IMR-90 (cell line): ENCODE measurements around the gene CELA3B. TPM values are rescaled to one million over a fixed set of nuclear protein-coding genes. Genes with fewer than 3 reads are reported as not detected.

ENCODE experiments used
- ATAC-seq: fragments of 200-7000 bp; cut with Tn5 transposase; 2 replicates; pipeline ENCODE4 v1.9.1; 2020; ENCODE audit warnings: low read depth, mild to moderate bottlenecking, moderate library complexity
- BruUV-seq: library from RNA; stranded (reverse); fragments of 400-500 nt; replicated peaks from 2 replicates; lab custom pipeline; 2021; lab: Mats Ljungman, UMichigan
- CTCF ChIA-PET: fragments of 300-600 bp; formaldehyde crosslinking; extraction: SDS; loops from one replicate; lab custom pipeline; 2021; ENCODE audit warnings: antibody characterized with exemption; lab: Yijun Ruan, JAX
- POLR2A ChIA-PET: fragments of 300-600 bp; sonication (Branson Sonifier 250); formaldehyde crosslinking; loops from one replicate; lab custom pipeline; 2022; ENCODE audit warnings: antibody characterized with exemption; ENCODE audit not compliant: unreplicated experiment; lab: Charles Lee
- DNase-seq: peaks from one replicate; pipeline ENCODE4 v3.0.0; 2013
- H2AFZ ChIP-seq: replicated peaks from 2 replicates; pipeline ENCODE3; 2013; ENCODE audit warnings: low read length, mild to moderate bottlenecking; ENCODE audit not compliant: poor library complexity
- H2AK5ac ChIP-seq: 2 replicates; pipeline ENCODE4 v1.6.1; 2013; ENCODE audit warnings: low read depth, low read length, inconsistent platforms
- H2AK9ac ChIP-seq: replicated peaks from 2 replicates; pipeline ENCODE3; 2013; ENCODE audit warnings: mild to moderate bottlenecking, low read depth, low read length, moderate library complexity; ENCODE audit not compliant: poor library complexity
- H2BK120ac ChIP-seq: 2 replicates; pipeline ENCODE4 v1.6.1; 2013; ENCODE audit warnings: low read depth, low read length, inconsistent platforms
- H2BK15ac ChIP-seq: 3 replicates; pipeline ENCODE4 v1.6.1; 2013; ENCODE audit warnings: low read depth, low read length, inconsistent platforms
- H2BK20ac ChIP-seq: 2 replicates; pipeline ENCODE4 v1.6.1; 2013; ENCODE audit warnings: low read depth, mild to moderate bottlenecking, inconsistent platforms, low read length, moderate library complexity
- H2BK5ac ChIP-seq: 2 replicates; pipeline ENCODE4 v1.6.1; 2013; ENCODE audit warnings: mild to moderate bottlenecking, low read depth, low read length, inconsistent platforms; ENCODE audit not compliant: poor library complexity, severe bottlenecking
- H3K14ac ChIP-seq: replicated peaks from 2 replicates; pipeline ENCODE4 v1.6.1; 2013; ENCODE audit warnings: low read depth, low read length, inconsistent platforms
- H3K18ac ChIP-seq: 2 replicates; pipeline ENCODE4 v1.6.1; 2013; ENCODE audit warnings: low read depth, low read length, control low read depth
- H3K23ac ChIP-seq: 2 replicates; pipeline ENCODE4 v1.6.1; 2013; ENCODE audit warnings: low read depth, low read length, inconsistent platforms
- H3K27ac ChIP-seq: 2 replicates; pipeline ENCODE4 v1.5.1; 2013; ENCODE audit warnings: mild to moderate bottlenecking, control low read depth, low read length; ENCODE audit not compliant: insufficient read depth
- H3K27me3 ChIP-seq: 2 replicates; pipeline ENCODE4 v1.6.1; 2013; ENCODE audit warnings: low read length; ENCODE audit not compliant: control insufficient read depth, insufficient read depth
- H3K36me3 ChIP-seq: 2 replicates; pipeline ENCODE4 v1.6.1; 2013; ENCODE audit warnings: low read length, mixed read lengths; ENCODE audit not compliant: control insufficient read depth, insufficient read depth
- H3K4ac ChIP-seq: 2 replicates; pipeline ENCODE4 v1.6.1; 2013; ENCODE audit warnings: low read depth, low read length, inconsistent platforms
- H3K4me1 ChIP-seq: 2 replicates; pipeline ENCODE4 v1.6.1; 2013; ENCODE audit warnings: low read length, mixed read lengths; ENCODE audit not compliant: control insufficient read depth, insufficient read depth
- H3K4me2 ChIP-seq: 2 replicates; pipeline ENCODE4 v1.6.1; 2013; ENCODE audit warnings: low read depth, mild to moderate bottlenecking, control low read depth, low read length, moderate library complexity
- H3K4me3 ChIP-seq: 2 replicates; pipeline ENCODE4 v1.5.1; 2013; ENCODE audit warnings: low read depth, mild to moderate bottlenecking, control low read depth, low read length, moderate library complexity; ENCODE audit not compliant: insufficient read depth
- H3K56ac ChIP-seq: 2 replicates; pipeline ENCODE4 v1.6.1; 2013; ENCODE audit warnings: low read length, inconsistent platforms; ENCODE audit not compliant: insufficient read depth; ENCODE audit errors: extremely low read depth
- H3K79me1 ChIP-seq, 2 experiments: 2 replicates each; pipeline ENCODE4 v1.6.1; 2013; ENCODE audit warnings: low read length in 2 of 2, inconsistent platforms in 1 of 2, low read depth in 1 of 2
- H3K9ac ChIP-seq: 2 replicates; pipeline ENCODE4 v1.6.1; 2013; ENCODE audit warnings: low read depth, low read length, control low read depth
- H3K9me1 ChIP-seq: 2 replicates; pipeline ENCODE4 v1.6.1; 2013; ENCODE audit warnings: low read length, inconsistent platforms; ENCODE audit not compliant: insufficient read depth
- H3K9me3 ChIP-seq: 2 replicates; pipeline ENCODE4 v1.6.1; 2013; ENCODE audit warnings: low read length; ENCODE audit not compliant: control insufficient read depth, insufficient read depth
- H4K20me1 ChIP-seq: 2 replicates; pipeline ENCODE4 v1.6.1; 2013; ENCODE audit warnings: low read length, inconsistent platforms; ENCODE audit not compliant: insufficient read depth
- H4K5ac ChIP-seq: 2 replicates; pipeline ENCODE4 v1.6.1; 2013; ENCODE audit warnings: mild to moderate bottlenecking, low read depth, low read length, control low read depth
- H4K8ac ChIP-seq, 2 experiments: 2 replicates each; pipeline ENCODE4 v1.6.1; 2013; ENCODE audit warnings: low read depth in 2 of 2, low read length in 2 of 2, control low read depth in 1 of 2, inconsistent platforms in 1 of 2
- H4K91ac ChIP-seq: 2 replicates; pipeline ENCODE4 v1.6.1; 2013; ENCODE audit warnings: low read depth, low read length, inconsistent platforms; ENCODE audit not compliant: insufficient read depth
- CEBPB ChIP-seq: IDR thresholded peaks from 2 replicates; pipeline ENCODE4 v1.6.1; 2012; ENCODE audit warnings: low read depth, low read length, improper control_type of control experiment
- CHD1 ChIP-seq: IDR thresholded peaks from 2 replicates; pipeline ENCODE4 v1.6.1; 2012; ENCODE audit warnings: low read depth, low read length, improper control_type of control experiment
- FOS ChIP-seq: fragments of 150-350 bp; IDR thresholded peaks from 2 replicates; pipeline ENCODE4 v1.6.1; 2016; ENCODE audit warnings: low read depth, low read length
- MAZ ChIP-seq: IDR thresholded peaks from 2 replicates; pipeline ENCODE4 v1.6.1; 2012; ENCODE audit warnings: low read depth, mild to moderate bottlenecking, low read length, improper control_type of control experiment, moderate library complexity, borderline replicate concordance
- MXI1 ChIP-seq: IDR thresholded peaks from 2 replicates; pipeline ENCODE4 v1.6.1; 2012; ENCODE audit warnings: low read depth, mild to moderate bottlenecking, low read length, moderate library complexity, borderline replicate concordance
- NFE2L2 ChIP-seq: fragments of 150-350 bp; IDR thresholded peaks from 2 replicates; pipeline ENCODE4 v1.6.1; 2016; ENCODE audit warnings: low read depth, mild to moderate bottlenecking, low read length
- RAD21 ChIP-seq: IDR thresholded peaks from 2 replicates; pipeline ENCODE4 v1.6.1; 2012; ENCODE audit warnings: low read length, improper control_type of control experiment
- SMC3 ChIP-seq: fragments of 150-350 bp; IDR thresholded peaks from 2 replicates; pipeline ENCODE4 v1.6.1; 2016; ENCODE audit warnings: low read depth, mild to moderate bottlenecking, antibody characterized with exemption, low read length, moderate library complexity
- WGBS, 2 experiments: methylation state at CpG; one replicate each; pipeline versions ENCODE4 v1.1.5 to v1.1.7; 2013; ENCODE audit warnings: missing lambda C conversion rate in 2 of 2; ENCODE audit not compliant: insufficient read length in 1 of 2; ENCODE audit errors: extremely low coverage in 2 of 2; 5-methylcytosine and 5-hydroxymethylcytosine counted together
- dilution Hi-C: fragments of 300-500 bp; cut with HindIII; formaldehyde crosslinking; loops from one replicate; pipeline ENCODE4 v1.14.3; 2018; ENCODE audit warnings: low sequenced_read_pairs; ENCODE audit not compliant: unreplicated experiment
- in situ Hi-C: fragments of 300-500 bp; cut with MboI; formaldehyde crosslinking; loops from 3 replicates; pipeline ENCODE4 v1.14.3; 2019; ENCODE audit warnings: low sequenced_read_pairs, inconsistent platforms, mixed read lengths
- intact Hi-C: fragments of 100-400 bp; cut with micrococcal nuclease; formaldehyde crosslinking; loops from 2 replicates; pipeline ENCODE4 v1.10.0; 2022
- polyA plus RNA-seq, 3 experiments: library from polyadenylated mRNA; depleted of rRNA; stranded (reverse); fragments of >200 nt; gene quantifications; 2 replicates each; pipeline ENCODE4 v1.2.3, GENCODE V29; 2012; ENCODE audit warnings: low replicate concordance in 1 of 3
- total RNA-seq: library from RNA; depleted of rRNA; stranded (reverse); fragments of >200 nt; gene quantifications from 2 replicates; pipeline ENCODE4 v1.2.3, GENCODE V29; 2012
- TF ChIP-seq, protein P1 (sequence below): fragments of 150-350 bp; IDR thresholded peaks from 2 replicates; pipeline ENCODE4 v1.6.1; 2017; ENCODE audit warnings: mild to moderate bottlenecking, antibody characterized with exemption, low read length, low read depth
- TF ChIP-seq, protein P2 (sequence below): conservative IDR thresholded peaks from 2 replicates; pipeline ENCODE4 v1.5.1; 2012; ENCODE audit warnings: mild to moderate bottlenecking, low read depth, low read length, improper control_type of control experiment

CELA3B gene
- total and polyA plus RNA-seq, 2 of the 4 experiments (the other 2 are of a cell fraction): not detected

DNA sequence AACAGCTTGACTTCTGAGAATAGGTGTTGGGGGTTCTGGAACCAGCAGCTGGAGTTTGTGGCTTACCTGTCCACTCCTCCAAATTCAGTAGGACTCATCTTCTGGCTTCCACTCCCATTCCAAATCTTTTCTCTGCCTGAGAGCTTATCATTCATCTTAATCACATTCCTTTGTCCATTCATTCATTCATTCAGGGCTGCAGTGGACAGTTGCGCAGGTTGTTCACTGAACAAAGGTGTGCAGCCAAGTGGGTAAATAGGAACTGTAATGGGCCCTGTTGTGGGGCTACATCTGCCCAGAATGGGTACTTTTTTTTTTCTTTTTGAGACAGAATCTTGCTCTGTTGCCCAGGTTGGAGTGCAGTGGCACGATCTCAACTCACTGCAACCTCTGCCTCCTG is 36.3 kb upstream of the CELA3B start:
- Histone ChIP-seq H4K20me1 (no peaks in the 10 kb centered on the region), H2BK20ac (peak overlapping the region; percentile 76), H3K23ac (peak overlapping the region; percentile 51), H2AK9ac (peak overlapping the region; percentile 6), H3K27me3 (no peaks in the 10 kb centered on the region), H2BK15ac (peak overlapping the region; percentile 9; the same call in 2 of the 3 replicates), H3K9ac (no peak overlapping the region), H2BK120ac (peak overlapping the region; percentile 82), H2AFZ (no peak overlapping the region), H3K4me2 (no peak overlapping the region), H3K4me3 (no peak overlapping the region), H4K8ac (peak overlapping the region; percentile 4 to 42; a peak in 2 of 4 replicates), H3K9me3 (no peaks in the 10 kb centered on the region), H3K4ac (peak overlapping the region; percentile 74), H3K4me1 (peaks cover 18% of the 10 kb centered on the region), H3K79me1 (peaks cover 12 to 17% of the 10 kb centered on the region in 2 experiments), H3K36me3 (no peaks in the 10 kb centered on the region), H2BK5ac (peak overlapping the region; percentile 78), H2AK5ac (peak overlapping the region; percentile 27), H3K27ac (no peak overlapping the region), H3K9me1 (peaks cover 19% of the 10 kb centered on the region), H4K5ac (peak overlapping the region; percentile 50; the same call in 1 of the 2 replicates), H3K56ac (no peak overlapping the region), H3K18ac (no peak overlapping the region; the same call in 1 of the 2 replicates), H4K91ac (0 out of 2 replicates have a peak overlapping the region, but pooled peaks have one; percentile 45), H3K14ac (peak overlapping the region; percentile 69; the same call in 1 of the 2 replicates)
- WGBS, 2 experiments: no CpG with 5 or more reads among the region's 2 CpGs
- in situ Hi-C loops (no loop called here), dilution Hi-C loops (no loop called here), intact Hi-C loops (no loop called here)
- POLR2A ChIA-PET: no interaction called here
- DNase-seq: no peak
- CTCF ChIA-PET: interaction anchor here (1.2 kb wide), 1 partner anchor 21 kb away, joined by 3 read pairs; no protein-coding TSS in a partner anchor
- no TSS peak for BruUV-seq
- ATAC-seq: no peak
- TF ChIP-seq, protein P1, sequence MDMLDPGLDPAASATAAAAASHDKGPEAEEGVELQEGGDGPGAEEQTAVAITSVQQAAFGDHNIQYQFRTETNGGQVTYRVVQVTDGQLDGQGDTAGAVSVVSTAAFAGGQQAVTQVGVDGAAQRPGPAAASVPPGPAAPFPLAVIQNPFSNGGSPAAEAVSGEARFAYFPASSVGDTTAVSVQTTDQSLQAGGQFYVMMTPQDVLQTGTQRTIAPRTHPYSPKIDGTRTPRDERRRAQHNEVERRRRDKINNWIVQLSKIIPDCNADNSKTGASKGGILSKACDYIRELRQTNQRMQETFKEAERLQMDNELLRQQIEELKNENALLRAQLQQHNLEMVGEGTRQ: no peak
- TF ChIP-seq NFE2L2: no peak
- TF ChIP-seq RAD21: no peak
- TF ChIP-seq MAZ: no peak
- TF ChIP-seq, protein P2, sequence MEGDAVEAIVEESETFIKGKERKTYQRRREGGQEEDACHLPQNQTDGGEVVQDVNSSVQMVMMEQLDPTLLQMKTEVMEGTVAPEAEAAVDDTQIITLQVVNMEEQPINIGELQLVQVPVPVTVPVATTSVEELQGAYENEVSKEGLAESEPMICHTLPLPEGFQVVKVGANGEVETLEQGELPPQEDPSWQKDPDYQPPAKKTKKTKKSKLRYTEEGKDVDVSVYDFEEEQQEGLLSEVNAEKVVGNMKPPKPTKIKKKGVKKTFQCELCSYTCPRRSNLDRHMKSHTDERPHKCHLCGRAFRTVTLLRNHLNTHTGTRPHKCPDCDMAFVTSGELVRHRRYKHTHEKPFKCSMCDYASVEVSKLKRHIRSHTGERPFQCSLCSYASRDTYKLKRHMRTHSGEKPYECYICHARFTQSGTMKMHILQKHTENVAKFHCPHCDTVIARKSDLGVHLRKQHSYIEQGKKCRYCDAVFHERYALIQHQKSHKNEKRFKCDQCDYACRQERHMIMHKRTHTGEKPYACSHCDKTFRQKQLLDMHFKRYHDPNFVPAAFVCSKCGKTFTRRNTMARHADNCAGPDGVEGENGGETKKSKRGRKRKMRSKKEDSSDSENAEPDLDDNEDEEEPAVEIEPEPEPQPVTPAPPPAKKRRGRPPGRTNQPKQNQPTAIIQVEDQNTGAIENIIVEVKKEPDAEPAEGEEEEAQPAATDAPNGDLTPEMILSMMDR: no peak
- no peak for TF ChIP-seq CEBPB
- TF ChIP-seq MXI1: no peak
- TF ChIP-seq SMC3: no peak
- no peak for TF ChIP-seq CHD1
- TF ChIP-seq FOS: no peak
